Endothelial cell of umbilical vein (primary cell): ENCODE measurements around the gene AKT2. TPM values are rescaled to one million over a fixed set of nuclear protein-coding genes. Genes with fewer than 3 reads are reported as not detected.

Experiments used
- BruUV-seq: library from RNA; stranded (reverse); fragments of 400-500 nt; replicated peaks from 2 replicates; lab custom pipeline; 2021; lab: Mats Ljungman, UMichigan
- CTCF ChIA-PET: fragments of 300-600, 350-600 bp; sonication (Branson Sonifier 250); formaldehyde crosslinking; loops from one replicate; lab custom pipeline; 2021; ENCODE audit warnings: antibody characterized with exemption, inconsistent platforms; lab: Charles Lee
- POLR2A ChIA-PET: fragments of 300-600, 350-600 bp; sonication (Branson Sonifier 250); formaldehyde crosslinking; loops from one replicate; lab custom pipeline; 2021; ENCODE audit warnings: antibody characterized with exemption, inconsistent platforms; lab: Charles Lee
- DNase-seq: peaks from one replicate; pipeline ENCODE4 v3.0.0-alpha.2; 2011; ENCODE audit warnings: low read depth, low spot score
- FAIRE-seq: peaks from 2 replicates; lab custom pipeline; 2011; peaks lifted over from hg19 to GRCh38; lab: Jason Lieb, UNC
- H2AFZ ChIP-seq: 2 replicates; pipeline ENCODE4 v1.6.0; 2012; ENCODE audit warnings: low read depth, low read length, control low read depth, inconsistent platforms
- H3K27ac ChIP-seq: 2 replicates; pipeline ENCODE4 v1.5.1; 2011; ENCODE audit warnings: low read depth, mild to moderate bottlenecking, control low read depth, low read length, moderate library complexity; ENCODE audit not compliant: insufficient read depth
- H3K27me3 ChIP-seq, 2 experiments: 2 replicates each; pipeline versions ENCODE4 v1.6.0 to v1.6.1; 2011; ENCODE audit warnings: low read length in 2 of 2, mixed read lengths in 1 of 2; ENCODE audit not compliant: control insufficient read depth in 2 of 2, insufficient read depth in 2 of 2
- H3K36me3 ChIP-seq, 2 experiments: 2 replicates in 1 of 2; 3 replicates in 1 of 2; pipeline ENCODE4 v1.5.1; 2011; ENCODE audit warnings: low read length in 2 of 2, mild to moderate bottlenecking in 1 of 2, moderate library complexity in 1 of 2; ENCODE audit not compliant: control insufficient read depth in 2 of 2, insufficient read depth in 2 of 2; ENCODE audit errors: extremely low read depth in 1 of 2
- H3K4me1 ChIP-seq: 3 replicates; pipeline ENCODE4 v1.5.1; 2011; ENCODE audit warnings: mild to moderate bottlenecking, low read length; ENCODE audit not compliant: control insufficient read depth, insufficient read depth; ENCODE audit errors: extremely low read depth
- H3K4me2 ChIP-seq: 2 replicates; pipeline ENCODE4 v1.6.1; 2011; ENCODE audit warnings: low read length, control low read depth, mixed read lengths; ENCODE audit not compliant: insufficient read depth
- H3K4me3 ChIP-seq, 3 experiments: fragments of 200-600 bp in 1 of 3; sonication (generic), shearing (Covaris generic) in 1 of 3; replicated peaks in 1 of 3; 2 replicates each; pipeline ENCODE4 v1.5.1; 2011 to 2016; ENCODE audit warnings: control low read depth in 3 of 3, low read length in 3 of 3, mild to moderate bottlenecking in 2 of 3, inconsistent platforms in 1 of 3, low read depth in 1 of 3, moderate library complexity in 1 of 3; ENCODE audit not compliant: insufficient read depth in 1 of 3
- H3K79me2 ChIP-seq: 2 replicates; pipeline ENCODE4 v1.6.0; 2012; ENCODE audit warnings: low read length, inconsistent platforms; ENCODE audit not compliant: control insufficient read depth, insufficient read depth
- H3K9ac ChIP-seq: replicated peaks from 2 replicates; pipeline ENCODE3; 2011; ENCODE audit warnings: low read length, control low read depth; ENCODE audit not compliant: insufficient read depth; ENCODE audit errors: extremely low read depth
- H3K9me1 ChIP-seq: replicated peaks from 3 replicates; pipeline ENCODE4 v1.6.0; 2011; ENCODE audit warnings: mild to moderate bottlenecking, low read length; ENCODE audit not compliant: control insufficient read depth, insufficient read depth; ENCODE audit errors: extremely low read depth
- H3K9me3 ChIP-seq: replicated peaks from 2 replicates; pipeline ENCODE4 v1.5.1; 2012; ENCODE audit warnings: low read length, inconsistent platforms; ENCODE audit not compliant: control insufficient read depth, insufficient read depth
- H4K20me1 ChIP-seq: replicated peaks from 2 replicates; pipeline ENCODE3; 2011; ENCODE audit warnings: mild to moderate bottlenecking, low read length; ENCODE audit not compliant: control insufficient read depth, insufficient read depth; ENCODE audit errors: extremely low read depth
- EZH2 ChIP-seq: IDR thresholded peaks from 2 replicates; pipeline ENCODE4 v1.6.1; 2012; ENCODE audit warnings: borderline replicate concordance, low read depth, mild to moderate bottlenecking, moderate library complexity, low read length, inconsistent platforms; ENCODE audit not compliant: severe bottlenecking
- FOS ChIP-seq: IDR thresholded peaks from 2 replicates; pipeline ENCODE4 v1.6.1; 2011; ENCODE audit warnings: mild to moderate bottlenecking, low read length, moderate library complexity, borderline replicate concordance; ENCODE audit not compliant: insufficient read depth
- GATA2 ChIP-seq: IDR thresholded peaks from 2 replicates; pipeline ENCODE4 v1.7.0; 2011; ENCODE audit warnings: low read depth, mild to moderate bottlenecking, moderate library complexity, mixed read lengths, low read length; ENCODE audit not compliant: insufficient read length, insufficient read depth
- JUN ChIP-seq: IDR thresholded peaks from 2 replicates; pipeline ENCODE4 v1.6.1; 2011; ENCODE audit warnings: borderline replicate concordance, low read depth; ENCODE audit not compliant: insufficient read length, insufficient read depth
- MYC ChIP-seq: IDR thresholded peaks from one replicate; pipeline ENCODE4 v1.6.1; 2011; ENCODE audit warnings: mild to moderate bottlenecking, low read depth, low read length
- POLR2A ChIP-seq: IDR thresholded peaks from 2 replicates; pipeline ENCODE4 v1.6.1; 2012; ENCODE audit warnings: low read depth, mild to moderate bottlenecking, control low read depth, low read length
- POLR2AphosphoS5 ChIP-seq: IDR thresholded peaks from 2 replicates; pipeline ENCODE4 v1.6.1; 2012; ENCODE audit warnings: low read depth, mild to moderate bottlenecking, control low read depth, low read length, moderate library complexity; ENCODE audit not compliant: insufficient read depth
- dilution Hi-C: fragments of 300-500 bp; cut with MboI; formaldehyde crosslinking; loops from one replicate; pipeline ENCODE4 v1.15.0; 2019; ENCODE audit warnings: low sequenced_read_pairs; ENCODE audit not compliant: extremely low pct_ligation_motif_present
- intact Hi-C: fragments of 100-400 bp; cut with micrococcal nuclease; formaldehyde crosslinking; loops from one replicate; pipeline ENCODE4 v1.10.0; 2022
- polyA plus RNA-seq, 4 experiments: library from polyadenylated mRNA; depleted of rRNA in 3 of 4; stranded (reverse) in 3 of 4; unstranded in 1 of 4; fragments of >200 nt; gene quantifications; 2 replicates each; pipeline versions ENCODE4 v1.2.1 to v1.2.3, GENCODE V29; 2011 to 2012; ENCODE audit warnings: missing spikeins in 1 of 4
- total RNA-seq: library from RNA; stranded (reverse); gene quantifications from 2 replicates; pipeline ENCODE4 v1.2.3, GENCODE V29; 2021
- TF ChIP-seq, protein P1 (sequence below): IDR thresholded peaks from 2 replicates; pipeline ENCODE4 v1.6.1; 2011; ENCODE audit not compliant: insufficient read depth, insufficient read length
- TF ChIP-seq, protein P2 (sequence below), 2 donors: IDR thresholded peaks; 1 replicate in 1 of 2; 2 replicates in 1 of 2; pipeline ENCODE4 v1.5.1; 2011; ENCODE audit warnings: low read length in 2 of 2, mild to moderate bottlenecking in 2 of 2, moderate library complexity in 2 of 2, control low read depth in 1 of 2, inconsistent platforms in 1 of 2, low read depth in 1 of 2; ENCODE audit not compliant: insufficient read depth in 1 of 2; ENCODE audit errors: extremely low read depth in 1 of 2

Gene AKT2
- total and polyA plus RNA-seq, 2 donors (not counting 3 experiments of a cell fraction or from before 2014, with no cell fraction given) = 65.2 to 69.8 TPM

DNA sequence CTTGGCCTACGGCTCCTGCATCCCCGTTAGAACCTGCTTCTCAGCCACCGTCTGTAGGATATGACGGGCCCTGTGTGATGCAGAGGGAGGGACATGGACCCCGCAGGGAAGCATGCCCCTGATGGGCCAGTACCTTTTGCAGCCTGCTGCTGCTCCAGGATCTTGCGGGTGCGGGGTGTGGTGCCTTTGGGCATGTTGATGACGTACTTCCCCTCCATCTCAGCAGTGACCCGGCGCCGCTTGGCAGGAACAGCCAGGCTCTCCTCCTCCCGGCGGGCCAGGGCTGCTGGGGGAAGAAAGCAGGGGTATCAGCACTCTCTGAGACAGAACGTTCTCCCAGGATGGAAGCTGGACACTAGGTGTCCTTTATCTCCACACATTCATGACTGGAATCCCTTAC lies 41.1 kb upstream of the AKT2 start:
- Histone ChIP-seq H3K4me3 (no peak overlapping the region), H3K9me1 (no peaks in the 10 kb centered on the region), H3K27ac (no peak overlapping the region), H3K79me2 (no peaks in the 10 kb centered on the region), H4K20me1 (no peaks in the 10 kb centered on the region), H3K9me3 (no peaks in the 10 kb centered on the region), H3K9ac (no peak overlapping the region), H3K4me1 (peaks cover 4% of the 10 kb centered on the region), H3K4me2 (no peak overlapping the region), H2AFZ (no peak overlapping the region), H3K36me3 (peaks cover 10 to 56% of the 10 kb centered on the region in 2 experiments), H3K27me3 (no peaks in the 10 kb centered on the region)
- BruUV-seq = no TSS peak
- DNase-seq (no peak), FAIRE-seq (no peak)
- dilution Hi-C loops (no loop called here), intact Hi-C loops (no loop called here)
- POLR2A ChIA-PET = no interaction called here
- CTCF ChIA-PET = interaction anchor here (1.6 kb wide), 1 partner anchor 21 kb away, joined by 6 read pairs; no protein-coding TSS in a partner anchor
- no peak for TF ChIP-seq POLR2AphosphoS5
- TF ChIP-seq POLR2A = no peak
- TF ChIP-seq JUN = no peak
- TF ChIP-seq, protein P1, sequence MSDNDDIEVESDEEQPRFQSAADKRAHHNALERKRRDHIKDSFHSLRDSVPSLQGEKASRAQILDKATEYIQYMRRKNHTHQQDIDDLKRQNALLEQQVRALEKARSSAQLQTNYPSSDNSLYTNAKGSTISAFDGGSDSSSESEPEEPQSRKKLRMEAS = no peak
- TF ChIP-seq EZH2 = no peak
- no peak for TF ChIP-seq MYC
- TF ChIP-seq, protein P2, sequence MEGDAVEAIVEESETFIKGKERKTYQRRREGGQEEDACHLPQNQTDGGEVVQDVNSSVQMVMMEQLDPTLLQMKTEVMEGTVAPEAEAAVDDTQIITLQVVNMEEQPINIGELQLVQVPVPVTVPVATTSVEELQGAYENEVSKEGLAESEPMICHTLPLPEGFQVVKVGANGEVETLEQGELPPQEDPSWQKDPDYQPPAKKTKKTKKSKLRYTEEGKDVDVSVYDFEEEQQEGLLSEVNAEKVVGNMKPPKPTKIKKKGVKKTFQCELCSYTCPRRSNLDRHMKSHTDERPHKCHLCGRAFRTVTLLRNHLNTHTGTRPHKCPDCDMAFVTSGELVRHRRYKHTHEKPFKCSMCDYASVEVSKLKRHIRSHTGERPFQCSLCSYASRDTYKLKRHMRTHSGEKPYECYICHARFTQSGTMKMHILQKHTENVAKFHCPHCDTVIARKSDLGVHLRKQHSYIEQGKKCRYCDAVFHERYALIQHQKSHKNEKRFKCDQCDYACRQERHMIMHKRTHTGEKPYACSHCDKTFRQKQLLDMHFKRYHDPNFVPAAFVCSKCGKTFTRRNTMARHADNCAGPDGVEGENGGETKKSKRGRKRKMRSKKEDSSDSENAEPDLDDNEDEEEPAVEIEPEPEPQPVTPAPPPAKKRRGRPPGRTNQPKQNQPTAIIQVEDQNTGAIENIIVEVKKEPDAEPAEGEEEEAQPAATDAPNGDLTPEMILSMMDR (IDR thresholded peaks at IDR 0.05; ENCODE audit: extremely low read depth in 1 of 2, insufficient read depth in 1 of 2, low read depth in 1 of 2, low read length in 2 of 2) = no peak
- no peak for TF ChIP-seq GATA2
- no peak for TF ChIP-seq FOS
